ENCODE data around the gene ACTG1.
"Not testable (repeated sequence)": the region's sequence is repeated elsewhere in the genome, so short reads cannot be mapped to it uniquely, and the experiment has no call there.

Gene ACTG1

GRCh38 chr17:81538651-81539570 lies 26.3 kb upstream of the ACTG1 start:
- ATAC-seq (no peak), DNase-seq (ENCODE audit: low spot score in 2 of 2) (no peak)
- Mint-ChIP-seq H3K4me1 (peaks cover 11% of the 10 kb centered on the region), H3K36me3 (peaks cover 34% of the 10 kb centered on the region), H3K27ac (no peak overlapping the region), H3K4me3 (no peak overlapping the region), H3K9me3 (no peaks in the 10 kb centered on the region)

- H3K27ac Mint-ChIP-seq: peak overlapping the region; percentile 76
- DNase-seq (ENCODE audit: low spot score in 2 of 2) (no peak), ATAC-seq (no peak)
- peaks cover 11% of the 10 kb centered on the region for H3K4me1 Mint-ChIP-seq
- peaks cover 34% of the 10 kb centered on the region for H3K36me3 Mint-ChIP-seq
- H3K4me3 Mint-ChIP-seq: no peak overlapping the region
- no peaks in the 10 kb centered on the region for H3K9me3 Mint-ChIP-seq
These were observed 25.4 kb upstream of the ACTG1 start for GRCh38 chr17:81537856-81538555.

GRCh38 chr17:81537343-81537855 lies 24.8 kb upstream of the ACTG1 start:
- peak; percentile 53 for ATAC-seq
- no peak for DNase-seq (ENCODE audit: low spot score in 2 of 2)
- H3K27ac Mint-ChIP-seq: no peak overlapping the region
- peaks cover 11% of the 10 kb centered on the region for H3K4me1 Mint-ChIP-seq
- H3K9me3 Mint-ChIP-seq: no peaks in the 10 kb centered on the region
- no peak overlapping the region for H3K4me3 Mint-ChIP-seq
- peaks cover 34% of the 10 kb centered on the region for H3K36me3 Mint-ChIP-seq

- ATAC-seq (no peak), DNase-seq (ENCODE audit: low spot score in 2 of 2) (no peak)
- peaks cover 30% of the 10 kb centered on the region for H3K36me3 Mint-ChIP-seq
- H3K4me1 Mint-ChIP-seq: peaks cover 11% of the 10 kb centered on the region
- no peak overlapping the region for H3K4me3 Mint-ChIP-seq
- H3K9me3 Mint-ChIP-seq: no peaks in the 10 kb centered on the region
- no peak overlapping the region for H3K27ac Mint-ChIP-seq
These were observed 24.0 kb upstream of the ACTG1 start for GRCh38 chr17:81536299-81537290.

GRCh38 chr17:81535480-81536298 lies 23.1 kb upstream of the ACTG1 start:
- Mint-ChIP-seq H3K27ac (no peak overlapping the region), H3K4me3 (no peak overlapping the region), H3K9me3 (no peaks in the 10 kb centered on the region), H3K4me1 (peaks cover 11% of the 10 kb centered on the region), H3K36me3 (peaks cover 22% of the 10 kb centered on the region)
- DNase-seq (ENCODE audit: low spot score in 2 of 2) (no peak), ATAC-seq (no peak)

GRCh38 chr17:81535007-81535328 lies 22.4 kb upstream of the ACTG1 start:
- Mint-ChIP-seq H3K4me1 (peaks cover 11% of the 10 kb centered on the region), H3K36me3 (peaks cover 22% of the 10 kb centered on the region), H3K4me3 (no peak overlapping the region), H3K27ac (no peak overlapping the region), H3K9me3 (no peaks in the 10 kb centered on the region)
- ATAC-seq: no peak
- no peak for DNase-seq (ENCODE audit: low spot score in 2 of 2)

- H3K4me1 Mint-ChIP-seq: peaks cover 11% of the 10 kb centered on the region
- H3K9me3 Mint-ChIP-seq: no peaks in the 10 kb centered on the region
- H3K27ac Mint-ChIP-seq: no peak overlapping the region
- no peak overlapping the region for H3K4me3 Mint-ChIP-seq
- no peak for DNase-seq (ENCODE audit: low spot score in 2 of 2)
- peaks cover 22% of the 10 kb centered on the region for H3K36me3 Mint-ChIP-seq
- ATAC-seq: no peak
These were observed 21.8 kb upstream of the ACTG1 start for GRCh38 chr17:81534157-81535006.

GRCh38 chr17:81533339-81534141 lies 20.9 kb upstream of the ACTG1 start:
- no peak for ATAC-seq
- H3K36me3 Mint-ChIP-seq: peaks cover 16% of the 10 kb centered on the region
- no peak for DNase-seq (ENCODE audit: low spot score in 2 of 2)
- H3K4me3 Mint-ChIP-seq: no peak overlapping the region
- H3K9me3 Mint-ChIP-seq: no peaks in the 10 kb centered on the region
- H3K4me1 Mint-ChIP-seq: peaks cover 11% of the 10 kb centered on the region
- H3K27ac Mint-ChIP-seq: no peak overlapping the region

GRCh38 chr17:81532490-81533287 lies 20.1 kb upstream of the ACTG1 start:
- H3K27ac Mint-ChIP-seq: no peak overlapping the region
- H3K4me3 Mint-ChIP-seq: no peak overlapping the region
- peaks cover 7% of the 10 kb centered on the region for H3K36me3 Mint-ChIP-seq
- no peaks in the 10 kb centered on the region for H3K9me3 Mint-ChIP-seq
- DNase-seq (ENCODE audit: low spot score in 2 of 2) (no peak), ATAC-seq (no peak)
- H3K4me1 Mint-ChIP-seq: peaks cover 5% of the 10 kb centered on the region

- H3K27ac Mint-ChIP-seq; H3K4me3 Mint-ChIP-seq; H3K4me1 Mint-ChIP-seq; H3K36me3 Mint-ChIP-seq; ATAC-seq; DNase-seq (ENCODE audit: low spot score in 2 of 2); H3K9me3 Mint-ChIP-seq: not testable (repeated sequence)
These were observed 19.4 kb upstream of the ACTG1 start for GRCh38 chr17:81531998-81532404.

GRCh38 chr17:81531013-81531412 lies 18.4 kb upstream of the ACTG1 start:
- ATAC-seq; H3K4me1 Mint-ChIP-seq; DNase-seq (ENCODE audit: low spot score in 2 of 2); H3K36me3 Mint-ChIP-seq; H3K9me3 Mint-ChIP-seq; H3K4me3 Mint-ChIP-seq; H3K27ac Mint-ChIP-seq: not testable (repeated sequence)

GRCh38 chr17:81529437-81529803 lies 16.8 kb upstream of the ACTG1 start:
- Mint-ChIP-seq H3K27ac (no peak overlapping the region), H3K9me3 (no peaks in the 10 kb centered on the region), H3K4me3 (no peak overlapping the region), H3K4me1 (no peaks in the 10 kb centered on the region), H3K36me3 (no peaks in the 10 kb centered on the region)
- no peak for DNase-seq (ENCODE audit: low spot score in 2 of 2)
- ATAC-seq: no peak
